Testis (tissue), 2 donors: Measurements from ENCODE around the gene ASTN1.

Experiments
- POLR2A ChIP-seq: fragments of 450-650 bp; IDR thresholded peaks from one replicate; pipeline ENCODE4 v1.6.1; 2017; ENCODE audit warnings: antibody characterized with exemption, mild to moderate bottlenecking, moderate library complexity
- TF ChIP-seq, protein P1 (sequence below), 3 experiments: fragments of 450-650 bp in 2 of 3; fragments of 200-600 bp in 1 of 3; sonication (generic) in 1 of 3; IDR thresholded peaks; one replicate each; pipeline ENCODE4 v1.5.1; 2016 to 2019; ENCODE audit warnings: antibody characterized with exemption in 3 of 3, mild to moderate bottlenecking in 2 of 3, moderate library complexity in 1 of 3

- no peak for TF ChIP-seq POLR2A
- TF ChIP-seq, protein P1, sequence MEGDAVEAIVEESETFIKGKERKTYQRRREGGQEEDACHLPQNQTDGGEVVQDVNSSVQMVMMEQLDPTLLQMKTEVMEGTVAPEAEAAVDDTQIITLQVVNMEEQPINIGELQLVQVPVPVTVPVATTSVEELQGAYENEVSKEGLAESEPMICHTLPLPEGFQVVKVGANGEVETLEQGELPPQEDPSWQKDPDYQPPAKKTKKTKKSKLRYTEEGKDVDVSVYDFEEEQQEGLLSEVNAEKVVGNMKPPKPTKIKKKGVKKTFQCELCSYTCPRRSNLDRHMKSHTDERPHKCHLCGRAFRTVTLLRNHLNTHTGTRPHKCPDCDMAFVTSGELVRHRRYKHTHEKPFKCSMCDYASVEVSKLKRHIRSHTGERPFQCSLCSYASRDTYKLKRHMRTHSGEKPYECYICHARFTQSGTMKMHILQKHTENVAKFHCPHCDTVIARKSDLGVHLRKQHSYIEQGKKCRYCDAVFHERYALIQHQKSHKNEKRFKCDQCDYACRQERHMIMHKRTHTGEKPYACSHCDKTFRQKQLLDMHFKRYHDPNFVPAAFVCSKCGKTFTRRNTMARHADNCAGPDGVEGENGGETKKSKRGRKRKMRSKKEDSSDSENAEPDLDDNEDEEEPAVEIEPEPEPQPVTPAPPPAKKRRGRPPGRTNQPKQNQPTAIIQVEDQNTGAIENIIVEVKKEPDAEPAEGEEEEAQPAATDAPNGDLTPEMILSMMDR (IDR thresholded peaks at IDR 0.05): no peak
Measured at GRCh38 chr1:176925223-176925622, 239.3 kb downstream of the ASTN1 start.
